Astrocyte of the cerebellum (primary cell): Measurements from ENCODE around the gene TTLL1.
"Not testable (repeated sequence)": the region's sequence is repeated elsewhere in the genome, so short reads cannot be mapped to it uniquely, and the experiment has no call there.

Experiments used
- DNase-seq: peaks from one replicate; pipeline ENCODE4 v3.0.0-alpha.2; 2011; ENCODE audit warnings: low read depth
- H3K4me3 ChIP-seq: 2 replicates; pipeline ENCODE4 v1.5.1; 2011; ENCODE audit warnings: mild to moderate bottlenecking, low read depth, low read length, moderate library complexity
- in situ Hi-C: cut with HindIII; loops from 2 replicates; pipeline ENCODE4 v1.10.0; 2017; ENCODE audit warnings: low sequenced_read_pairs
- TF ChIP-seq, protein P1 (sequence below): IDR thresholded peaks from 2 replicates; pipeline ENCODE4 v1.5.1; 2012; ENCODE audit warnings: low read length, low read depth, moderate library complexity, mild to moderate bottlenecking; ENCODE audit errors: missing control alignments

Gene TTLL1

GRCh38 chr22:43110927-43111623 lies 21.9 kb upstream of the TTLL1 start:
- H3K4me3 ChIP-seq: peak overlapping the region; percentile 39
- TF ChIP-seq, protein P1, sequence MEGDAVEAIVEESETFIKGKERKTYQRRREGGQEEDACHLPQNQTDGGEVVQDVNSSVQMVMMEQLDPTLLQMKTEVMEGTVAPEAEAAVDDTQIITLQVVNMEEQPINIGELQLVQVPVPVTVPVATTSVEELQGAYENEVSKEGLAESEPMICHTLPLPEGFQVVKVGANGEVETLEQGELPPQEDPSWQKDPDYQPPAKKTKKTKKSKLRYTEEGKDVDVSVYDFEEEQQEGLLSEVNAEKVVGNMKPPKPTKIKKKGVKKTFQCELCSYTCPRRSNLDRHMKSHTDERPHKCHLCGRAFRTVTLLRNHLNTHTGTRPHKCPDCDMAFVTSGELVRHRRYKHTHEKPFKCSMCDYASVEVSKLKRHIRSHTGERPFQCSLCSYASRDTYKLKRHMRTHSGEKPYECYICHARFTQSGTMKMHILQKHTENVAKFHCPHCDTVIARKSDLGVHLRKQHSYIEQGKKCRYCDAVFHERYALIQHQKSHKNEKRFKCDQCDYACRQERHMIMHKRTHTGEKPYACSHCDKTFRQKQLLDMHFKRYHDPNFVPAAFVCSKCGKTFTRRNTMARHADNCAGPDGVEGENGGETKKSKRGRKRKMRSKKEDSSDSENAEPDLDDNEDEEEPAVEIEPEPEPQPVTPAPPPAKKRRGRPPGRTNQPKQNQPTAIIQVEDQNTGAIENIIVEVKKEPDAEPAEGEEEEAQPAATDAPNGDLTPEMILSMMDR: no peak
- no peak for DNase-seq
- in situ Hi-C loops: no loop called here

GRCh38 chr22:43110444-43110926 lies 21.3 kb upstream of the TTLL1 start, which contains the start of gene BIK:
BIK (plus strand) TSS chr22:43110750; CDS start chr22:43124023, 13,273 bp downstream.
- TF ChIP-seq, protein P1: no peak
- in situ Hi-C loops: no loop called here
- DNase-seq: no peak
- peak within 1 kb of the TSS; percentile 39 for H3K4me3 ChIP-seq

DNA sequence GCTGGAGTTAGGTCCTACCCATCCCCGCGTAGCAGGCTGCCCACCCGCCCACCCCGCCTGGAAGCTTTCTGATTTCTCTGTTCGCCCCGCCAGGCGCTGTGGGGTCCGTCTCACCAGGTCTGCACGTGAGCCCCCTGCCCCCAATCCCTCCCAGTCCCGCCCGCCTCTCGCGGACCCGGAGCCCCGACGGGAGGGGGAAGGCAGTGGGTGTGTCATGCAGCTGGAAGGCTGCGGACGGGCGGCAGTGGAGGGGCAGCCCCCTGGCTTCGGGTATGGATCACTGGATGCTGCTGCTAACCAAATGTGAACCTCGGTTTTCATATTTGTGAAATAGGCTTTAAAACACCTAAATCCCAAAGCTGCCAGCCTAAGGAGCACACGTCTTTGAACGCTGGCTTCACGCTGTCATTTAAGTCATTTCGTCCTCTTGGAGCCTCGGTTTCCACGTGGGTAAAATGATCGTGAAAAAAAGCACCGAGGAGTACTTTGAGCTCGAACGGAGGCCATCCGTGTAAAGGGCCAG lies 20.8 kb upstream of the TTLL1 start:
- peak overlapping the region; percentile 39 for H3K4me3 ChIP-seq
- TF ChIP-seq, protein P1: no peak
- no peak for DNase-seq
- in situ Hi-C loops: no loop called here

GRCh38 chr22:43109511-43109910 lies 20.3 kb upstream of the TTLL1 start:
- no peak overlapping the region for H3K4me3 ChIP-seq
- DNase-seq: no peak
- TF ChIP-seq, protein P1: no peak
- in situ Hi-C loops: no loop called here

DNA sequence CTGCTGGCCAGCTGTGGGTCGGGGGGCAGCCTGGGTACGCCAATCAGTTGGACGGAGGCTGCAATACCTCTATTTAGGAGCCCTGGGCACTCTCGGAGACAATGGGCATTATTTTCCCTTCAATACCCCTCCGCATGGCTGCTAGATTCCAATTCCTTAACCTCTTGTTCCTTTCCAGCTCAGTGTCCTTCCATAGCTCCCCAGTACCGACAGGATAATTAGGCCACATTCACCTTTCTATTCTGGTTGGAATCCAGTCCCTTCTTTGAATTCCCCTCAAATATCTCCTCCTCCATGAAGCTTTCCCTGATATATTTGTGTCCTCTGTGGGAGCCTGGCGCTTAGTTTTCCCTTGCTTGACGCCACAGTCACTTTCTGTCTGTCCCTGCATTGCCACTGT lies 17.1 kb upstream of the TTLL1 start:
- TF ChIP-seq, protein P1: no peak
- no peak overlapping the region for H3K4me3 ChIP-seq
- DNase-seq: no peak
- in situ Hi-C loops: no loop called here

DNA sequence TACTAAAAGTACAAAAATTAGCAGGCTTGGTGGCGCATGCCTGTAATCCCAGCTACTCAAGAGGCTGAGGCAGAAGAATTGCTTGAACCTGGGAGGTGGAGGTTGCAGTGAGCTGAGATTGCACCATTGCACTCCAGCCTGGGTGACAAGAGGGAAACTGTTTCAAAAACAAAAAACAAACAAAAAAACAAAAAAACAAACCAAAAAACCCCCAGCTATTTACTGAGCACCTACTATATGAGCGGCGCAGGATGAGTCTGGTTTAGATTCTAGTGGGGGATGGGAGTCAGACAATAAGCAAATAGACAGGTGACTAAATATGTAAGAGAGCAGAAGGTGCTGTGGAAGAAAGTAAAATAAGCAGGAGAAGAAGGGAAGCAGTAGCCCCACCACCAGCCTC lies 15.8 kb upstream of the TTLL1 start:
- in situ Hi-C loops: not testable (repeated sequence)

DNA sequence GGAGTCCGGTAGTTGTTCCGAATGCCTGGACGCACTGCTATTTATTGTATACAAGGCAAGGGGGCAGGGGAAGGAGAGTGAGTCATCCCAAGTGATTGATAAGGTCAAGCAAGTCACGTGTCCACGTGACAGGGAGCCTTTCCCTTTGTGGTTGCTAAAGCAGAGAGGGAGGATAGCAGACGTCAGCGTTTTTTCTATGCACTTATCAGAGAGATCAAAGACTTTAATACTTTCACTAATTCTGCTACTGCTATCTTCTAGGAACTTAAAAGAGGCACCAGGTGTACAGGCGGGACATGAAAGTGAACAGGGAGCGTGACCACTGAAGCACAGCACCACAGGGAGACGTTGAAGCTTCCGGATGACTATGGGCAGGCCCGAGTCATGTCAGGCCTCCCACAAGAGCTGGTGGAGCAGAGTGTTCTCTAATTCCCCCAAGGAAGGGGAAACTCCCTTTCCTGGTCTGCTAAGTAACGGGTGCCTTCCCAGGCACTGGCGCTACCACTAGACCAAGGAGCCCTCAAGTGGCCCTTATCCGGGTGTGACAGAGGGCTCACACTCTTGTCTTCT lies 14.9 kb upstream of the TTLL1 start:
- DNase-seq, H3K4me3 ChIP-seq, in situ Hi-C loops: not testable (repeated sequence)

More for the DNA sequence above, 15.8 kb upstream of the TTLL1 start:
- not testable (repeated sequence) for H3K4me3 ChIP-seq, DNase-seq
